DND-41 (cell line): ENCODE measurements around the gene LPAR1.

ENCODE experiments used
- CTCF ChIP-seq: IDR thresholded peaks from 2 replicates; pipeline ENCODE4 v1.5.1; 2012; ENCODE audit warnings: borderline replicate concordance, low read length, moderate library complexity, mild to moderate bottlenecking; ENCODE audit not compliant: poor library complexity, severe bottlenecking; ENCODE audit errors: extremely low read depth
- EZH2 ChIP-seq: IDR thresholded peaks from 3 replicates; pipeline ENCODE4 v1.6.1; 2012; ENCODE audit warnings: borderline replicate concordance, low read depth, mild to moderate bottlenecking, moderate library complexity, low read length, inconsistent platforms; ENCODE audit not compliant: severe bottlenecking

GRCh38 chr9:111038331-111039230 is at the start of gene LPAR1:
- TF ChIP-seq CTCF (no peak), EZH2 (no peak)
